ENCODE measurements around the gene RASSF5. TPM values are rescaled to one million over a fixed set of nuclear protein-coding genes. Genes with fewer than 3 reads are reported as not detected.

The RASSF5 gene
- total RNA-seq, 4 donors from 2014 or later = 4.6 to 14.0 (median 7.8) TPM

DNA sequence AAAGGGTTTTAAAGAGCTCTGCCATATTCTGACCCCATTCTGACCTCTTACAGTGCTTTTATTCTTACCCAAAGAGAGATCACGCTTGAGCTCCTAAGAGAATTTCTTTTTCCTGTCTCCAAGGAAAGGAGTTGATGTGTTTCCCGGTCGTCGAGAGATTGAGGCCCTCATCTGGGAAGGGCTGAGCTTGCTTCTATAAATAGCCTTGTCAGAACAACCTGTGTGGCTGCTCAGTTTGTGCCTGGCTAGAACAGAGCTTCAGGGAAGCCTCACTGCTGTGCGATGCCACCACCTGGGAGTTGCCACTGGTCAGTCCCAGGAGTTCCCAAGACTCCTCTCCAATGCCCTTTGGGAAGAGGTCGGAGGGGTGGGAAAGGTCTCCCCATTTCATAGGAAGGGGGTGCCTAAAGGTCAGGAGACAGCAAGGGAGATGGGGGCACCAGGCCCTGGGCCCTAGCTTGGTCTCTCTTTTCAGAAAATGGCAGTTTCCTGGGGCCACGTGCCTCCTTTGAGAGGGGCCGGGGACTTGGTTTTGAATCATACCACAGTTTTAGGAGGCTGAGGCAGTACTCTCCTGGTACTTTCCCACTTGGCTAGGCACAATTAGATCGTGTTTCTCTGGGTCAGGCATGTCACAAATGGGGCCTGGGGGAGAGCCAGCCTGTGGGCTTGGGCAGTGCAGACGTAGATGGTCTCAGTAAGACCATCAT lies 52.8 kb downstream of the RASSF5 start:
- DNase-seq = no peak
- TF ChIP-seq, protein P1, sequence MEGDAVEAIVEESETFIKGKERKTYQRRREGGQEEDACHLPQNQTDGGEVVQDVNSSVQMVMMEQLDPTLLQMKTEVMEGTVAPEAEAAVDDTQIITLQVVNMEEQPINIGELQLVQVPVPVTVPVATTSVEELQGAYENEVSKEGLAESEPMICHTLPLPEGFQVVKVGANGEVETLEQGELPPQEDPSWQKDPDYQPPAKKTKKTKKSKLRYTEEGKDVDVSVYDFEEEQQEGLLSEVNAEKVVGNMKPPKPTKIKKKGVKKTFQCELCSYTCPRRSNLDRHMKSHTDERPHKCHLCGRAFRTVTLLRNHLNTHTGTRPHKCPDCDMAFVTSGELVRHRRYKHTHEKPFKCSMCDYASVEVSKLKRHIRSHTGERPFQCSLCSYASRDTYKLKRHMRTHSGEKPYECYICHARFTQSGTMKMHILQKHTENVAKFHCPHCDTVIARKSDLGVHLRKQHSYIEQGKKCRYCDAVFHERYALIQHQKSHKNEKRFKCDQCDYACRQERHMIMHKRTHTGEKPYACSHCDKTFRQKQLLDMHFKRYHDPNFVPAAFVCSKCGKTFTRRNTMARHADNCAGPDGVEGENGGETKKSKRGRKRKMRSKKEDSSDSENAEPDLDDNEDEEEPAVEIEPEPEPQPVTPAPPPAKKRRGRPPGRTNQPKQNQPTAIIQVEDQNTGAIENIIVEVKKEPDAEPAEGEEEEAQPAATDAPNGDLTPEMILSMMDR (IDR thresholded peaks at IDR 0.05) = no peak
- TF ChIP-seq POLR2A (IDR thresholded peaks at IDR 0.05) (no peak), EP300 (IDR thresholded peaks at IDR 0.05; ENCODE audit: low read depth) (no peak), POLR2AphosphoS5 (IDR thresholded peaks at IDR 0.05) (no peak)
- intact Hi-C loops (cut with DNase I; ENCODE audit: low total_unique reads) (no loop called here), in situ Hi-C loops (cut with MboI; ENCODE audit: low pct_ligation_motif_present in 1 of 4, low pct_unique_long_range_greater_than_20kb in 1 of 4, low sequenced_read_pairs in 3 of 4) (no loop called here)
- no peaks in the 10 kb centered on the region for H3K36me3 ChIP-seq
- H3K27ac ChIP-seq = peak overlapping the region; percentile 78 to 88 (median 83)
- H3K9me3 ChIP-seq = no peaks in the 10 kb centered on the region
- H3K4me3 ChIP-seq = peak overlapping the region in 1 of 4 donors; percentile 80
- H3K27me3 ChIP-seq = no peaks in the 10 kb centered on the region
- WGBS, 2 donors (ENCODE audit: low coverage in 1 of 2) = 57 to 65% methylated on average over 8 to 10 of the region's 10 CpGs
- peaks cover 10 to 65% (median 27%) of the 10 kb centered on the region in 4 donors for H3K4me1 ChIP-seq

DNA sequence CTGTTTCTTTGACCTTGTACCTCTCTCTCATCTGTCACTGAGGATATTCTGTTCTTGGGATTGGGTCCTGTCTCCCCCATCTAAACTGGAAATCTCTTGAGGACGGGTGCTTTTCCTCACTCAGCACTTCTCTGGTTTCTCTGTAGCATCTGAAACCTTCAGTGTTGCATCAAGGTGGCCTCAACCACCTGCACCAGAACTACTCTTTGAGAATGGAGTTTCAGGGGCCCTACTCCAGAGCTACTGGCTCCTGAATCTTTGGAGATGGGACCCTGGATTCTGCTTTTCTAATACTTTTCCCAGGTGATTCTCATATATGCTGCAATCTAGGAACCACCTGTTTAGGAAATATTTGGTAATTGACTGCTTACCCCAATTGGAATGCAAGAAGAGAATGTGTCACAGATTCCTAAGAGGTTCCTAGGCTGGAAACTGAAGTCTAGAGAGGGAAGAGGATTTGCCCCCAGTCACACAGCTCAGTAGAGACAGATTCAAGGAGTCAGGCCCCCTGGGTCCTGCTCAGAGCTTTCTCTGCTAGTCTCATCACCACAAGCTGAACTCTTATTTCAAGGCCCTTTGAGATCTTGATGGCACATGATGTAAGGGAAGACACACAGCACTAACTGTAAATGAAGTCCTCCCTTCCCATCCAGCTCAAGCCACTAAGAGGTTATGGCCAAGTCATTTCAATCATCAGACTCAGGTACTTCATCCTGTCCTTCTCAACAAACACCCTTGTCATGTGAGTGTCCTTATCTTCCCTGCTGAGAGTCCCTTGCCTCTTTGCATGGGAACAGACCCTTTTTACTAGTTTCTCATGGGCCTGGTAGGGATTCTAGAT lies 56.3 kb downstream of the RASSF5 start:
- DNase-seq = no peak
- Histone ChIP-seq H3K4me3 (no peak overlapping the region), H3K36me3 (no peaks in the 10 kb centered on the region), H3K27me3 (no peaks in the 10 kb centered on the region), H3K9me3 (no peaks in the 10 kb centered on the region), H3K27ac (peak overlapping the region in 2 of 4 donors; percentile 2 to 42), H3K4me1 (peaks cover 6 to 32% (median 9%) of the 10 kb centered on the region in 4 donors)
- TF ChIP-seq EP300 (IDR thresholded peaks at IDR 0.05; ENCODE audit: low read depth) (no peak), POLR2AphosphoS5 (IDR thresholded peaks at IDR 0.05) (no peak), POLR2A (IDR thresholded peaks at IDR 0.05) (no peak)
- TF ChIP-seq, protein P1 (IDR thresholded peaks at IDR 0.05) = no peak
- intact Hi-C loops (cut with DNase I; ENCODE audit: low total_unique reads) = no loop called here
- in situ Hi-C loops (cut with MboI; ENCODE audit: low pct_ligation_motif_present in 1 of 4, low pct_unique_long_range_greater_than_20kb in 1 of 4, low sequenced_read_pairs in 3 of 4) = no loop called here
- WGBS, 2 donors (ENCODE audit: low coverage in 1 of 2) = 79% methylated on average over 1 of the region's 1 CpG; no CpG with 5 or more reads in 1 of the 2 donors

DNA sequence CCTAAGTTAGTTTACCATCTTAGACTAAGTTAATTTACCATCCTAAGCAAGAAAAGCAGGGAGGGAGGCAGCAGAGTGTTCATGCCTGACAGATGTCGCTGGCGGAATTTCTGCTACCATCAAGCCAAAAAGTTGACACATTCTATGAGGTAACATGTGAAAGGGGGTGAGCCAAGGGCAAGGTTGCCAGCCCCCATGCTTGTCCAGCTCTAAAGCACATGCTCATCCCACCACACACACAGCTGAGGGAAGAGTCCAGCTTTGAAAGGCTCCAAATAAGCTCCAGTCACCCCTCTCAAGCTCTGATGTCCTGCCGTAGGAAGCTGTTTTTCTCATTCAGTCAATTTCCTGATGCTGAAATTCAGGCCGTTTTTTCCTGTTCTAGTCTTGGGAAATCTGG lies 58.7 kb downstream of the RASSF5 start:
- H3K27me3 ChIP-seq = no peaks in the 10 kb centered on the region
- H3K36me3 ChIP-seq = no peaks in the 10 kb centered on the region
- H3K4me1 ChIP-seq = peaks cover 6 to 11% (median 7%) of the 10 kb centered on the region in 4 donors
- H3K4me3 ChIP-seq = no peak overlapping the region
- H3K27ac ChIP-seq = no peak overlapping the region
- H3K9me3 ChIP-seq = no peaks in the 10 kb centered on the region
- in situ Hi-C loops (cut with MboI; ENCODE audit: low pct_ligation_motif_present in 1 of 4, low pct_unique_long_range_greater_than_20kb in 1 of 4, low sequenced_read_pairs in 3 of 4) = no loop called here
- TF ChIP-seq POLR2AphosphoS5 (IDR thresholded peaks at IDR 0.05) (no peak), POLR2A (IDR thresholded peaks at IDR 0.05) (no peak), EP300 (IDR thresholded peaks at IDR 0.05; ENCODE audit: low read depth) (no peak)
- TF ChIP-seq, protein P1 (IDR thresholded peaks at IDR 0.05) = no peak
- intact Hi-C loops (cut with DNase I; ENCODE audit: low total_unique reads) = no loop called here
- 40 to 78% methylated on average over 1 to 4 of the region's 4 CpGs for WGBS, 2 donors (ENCODE audit: low coverage in 1 of 2)
- no peak for DNase-seq

DNA sequence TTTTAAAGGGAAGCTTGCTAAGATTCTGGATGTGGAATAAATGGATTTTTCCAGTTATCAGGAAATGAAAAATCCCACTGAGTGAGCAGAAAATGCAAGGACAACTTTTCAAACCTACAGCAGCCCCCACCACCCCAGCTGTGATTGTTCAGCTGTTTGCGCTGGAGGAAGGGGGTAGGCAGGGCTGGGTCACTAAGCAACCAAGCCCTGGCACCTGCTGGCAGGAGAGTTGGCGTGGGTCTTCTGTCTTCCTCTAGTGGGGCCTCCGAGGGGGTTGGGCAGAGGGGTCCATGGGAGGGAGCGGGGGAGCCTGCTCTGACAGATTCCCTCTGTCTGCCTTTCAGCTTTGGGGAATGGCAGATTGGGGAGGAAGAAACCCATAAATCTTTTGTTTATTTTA lies 59.7 kb downstream of the RASSF5 start:
- Histone ChIP-seq H3K4me3 (no peak overlapping the region), H3K9me3 (no peaks in the 10 kb centered on the region), H3K36me3 (no peaks in the 10 kb centered on the region), H3K27me3 (no peaks in the 10 kb centered on the region), H3K27ac (no peak overlapping the region), H3K4me1 (peaks cover 4 to 8% (median 5%) of the 10 kb centered on the region in 4 donors)
- in situ Hi-C loops (cut with MboI; ENCODE audit: low pct_ligation_motif_present in 1 of 4, low pct_unique_long_range_greater_than_20kb in 1 of 4, low sequenced_read_pairs in 3 of 4) (no loop called here), intact Hi-C loops (cut with DNase I; ENCODE audit: low total_unique reads) (no loop called here)
- DNase-seq = no peak
- TF ChIP-seq POLR2A (IDR thresholded peaks at IDR 0.05) (no peak), EP300 (IDR thresholded peaks at IDR 0.05; ENCODE audit: low read depth) (no peak), POLR2AphosphoS5 (IDR thresholded peaks at IDR 0.05) (no peak)
- TF ChIP-seq, protein P1 (IDR thresholded peaks at IDR 0.05) = no peak
- WGBS, 2 donors (ENCODE audit: low coverage in 1 of 2) = 72% methylated on average over 4 of the region's 4 CpGs; no CpG with 5 or more reads in 1 of the 2 donors

All from transverse colon (tissue), 4 donors.